ENCODE data around the gene OR52E4. TPM values are rescaled to one million over a fixed set of nuclear protein-coding genes. Genes with fewer than 3 reads are reported as not detected.

The OR52E4 gene
- polyA plus RNA-seq, 3 donors = not detected

- TF ChIP-seq CTCF (IDR thresholded peaks at IDR 0.05) = no peak
- intact Hi-C loops (cut with micrococcal nuclease) = no loop called here
- no peaks in the 10 kb centered on the region for H3K79me2 ChIP-seq (ENCODE audit: insufficient read depth, low read length)
- H3K27me3 ChIP-seq (ENCODE audit: control insufficient read depth in 2 of 2, insufficient read depth in 2 of 2, low read length in 2 of 2) = no peaks in the 10 kb centered on the region
- Mint-ChIP-seq H3K27me3 (ENCODE audit: low read depth in 3 of 3) (peaks cover 0 to 2% (median 2%) of the 10 kb centered on the region in 3 donors), H3K36me3 (no peaks in the 10 kb centered on the region), H3K27ac (no peak overlapping the region), H3K4me3 (no peak overlapping the region), H3K4me1 (no peaks in the 10 kb centered on the region), H3K9me3 (peaks cover 0 to 3% (median 0%) of the 10 kb centered on the region in 7 donors)
- no peaks in the 10 kb centered on the region for H3K9me3 ChIP-seq (replicated peaks in 1 of 2; ENCODE audit: control insufficient read depth in 1 of 2, insufficient read depth in 1 of 2, low read length in 2 of 2)
- H3K4me3 ChIP-seq (replicated peaks in 1 of 3; ENCODE audit: low read depth in 2 of 3, low read length in 3 of 3) = no peak overlapping the region
- 85% methylated on average over 2 of the region's 2 CpGs for WGBS (ENCODE audit: insufficient coverage)
- no peak for DNase-seq
- H3K4me2 ChIP-seq (replicated peaks; ENCODE audit: extremely low read depth, low read length, poor library complexity, severe bottlenecking) = no peak overlapping the region
- no peak overlapping the region for H2AFZ ChIP-seq (ENCODE audit: insufficient read depth, low read depth, low read length, poor library complexity, severe bottlenecking)
- no peak overlapping the region for H3K9ac ChIP-seq (ENCODE audit: insufficient read depth, low read length, poor library complexity, severe bottlenecking)
- no peak overlapping the region for H3K27ac ChIP-seq (ENCODE audit: low read depth in 1 of 2, low read length in 2 of 2)
- H4K20me1 ChIP-seq (ENCODE audit: insufficient read depth, low read length) = no peaks in the 10 kb centered on the region
- no peaks in the 10 kb centered on the region for H3K4me1 ChIP-seq (ENCODE audit: control insufficient read depth in 1 of 2, insufficient read depth in 2 of 2, low read length in 2 of 2)
- no peaks in the 10 kb centered on the region for H3K36me3 ChIP-seq (replicated peaks in 1 of 2; ENCODE audit: control insufficient read depth in 1 of 2, insufficient read depth in 2 of 2, low read length in 2 of 2)
These were observed 19.1 kb downstream of the OR52E4 start for GRCh38 chr11:5899534-5899933.

- peaks cover 0 to 2% (median 1%) of the 10 kb centered on the region in 3 donors for H3K27me3 Mint-ChIP-seq (ENCODE audit: low read depth in 3 of 3)
- 100% methylated on average over 2 of the region's 2 CpGs for WGBS (ENCODE audit: insufficient coverage)
These were observed 30.1 kb downstream of the OR52E4 start for GRCh38 chr11:5910540-5910939.

More at GRCh38 chr11:5910540-5910939, 30.1 kb downstream of the OR52E4 start:
- Histone ChIP-seq H3K4me3 (replicated peaks in 1 of 3; ENCODE audit: low read depth in 2 of 3, low read length in 3 of 3) (no peak overlapping the region), H3K36me3 (replicated peaks in 1 of 2; ENCODE audit: control insufficient read depth in 1 of 2, insufficient read depth in 2 of 2, low read length in 2 of 2) (no peaks in the 10 kb centered on the region), H3K9ac (ENCODE audit: insufficient read depth, low read length, poor library complexity, severe bottlenecking) (no peak overlapping the region), H3K9me3 (replicated peaks in 1 of 2; ENCODE audit: control insufficient read depth in 1 of 2, insufficient read depth in 1 of 2, low read length in 2 of 2) (peaks cover 0 to 12% of the 10 kb centered on the region in 2 donors), H3K27ac (ENCODE audit: low read depth in 1 of 2, low read length in 2 of 2) (no peak overlapping the region), H3K4me2 (replicated peaks; ENCODE audit: extremely low read depth, low read length, poor library complexity, severe bottlenecking) (no peak overlapping the region), H3K4me1 (ENCODE audit: control insufficient read depth in 1 of 2, insufficient read depth in 2 of 2, low read length in 2 of 2) (no peaks in the 10 kb centered on the region), H3K79me2 (ENCODE audit: insufficient read depth, low read length) (no peaks in the 10 kb centered on the region), H3K27me3 (ENCODE audit: control insufficient read depth in 2 of 2, insufficient read depth in 2 of 2, low read length in 2 of 2) (no peaks in the 10 kb centered on the region), H4K20me1 (ENCODE audit: insufficient read depth, low read length) (no peaks in the 10 kb centered on the region), H2AFZ (ENCODE audit: insufficient read depth, low read depth, low read length, poor library complexity, severe bottlenecking) (no peak overlapping the region)
- intact Hi-C loops (cut with micrococcal nuclease) = no loop called here
- no peak overlapping the region for H3K4me3 Mint-ChIP-seq
- no peak for TF ChIP-seq CTCF (IDR thresholded peaks at IDR 0.05)
- no peak for DNase-seq
- no peaks in the 10 kb centered on the region for H3K36me3 Mint-ChIP-seq
- no peaks in the 10 kb centered on the region for H3K4me1 Mint-ChIP-seq
- peaks cover 5 to 24% (median 14%) of the 10 kb centered on the region in 7 donors for H3K9me3 Mint-ChIP-seq
- no peak overlapping the region for H3K27ac Mint-ChIP-seq
